Hepatocyte (in vitro differentiated cells): ENCODE data around the gene TAPT1.

Experiments
- CTCF ChIP-seq: fragments of 200-600 bp; sonication (generic); IDR thresholded peaks from 2 replicates; pipeline ENCODE4 v1.5.1; 2016; ENCODE audit warnings: antibody characterized with exemption, mild to moderate bottlenecking; ENCODE audit not compliant: poor library complexity
- EZH2 ChIP-seq: fragments of 200-600 bp; sonication (generic); IDR thresholded peaks from 2 replicates; pipeline ENCODE4 v1.6.1; 2016; ENCODE audit warnings: antibody characterized with exemption, mild to moderate bottlenecking, borderline replicate concordance

GRCh38 chr4:16226816-16227461, 668 bp upstream of the TAPT1 start:
- no peak for TF ChIP-seq CTCF
- no peak for TF ChIP-seq EZH2
